GM12865 (cell line): ENCODE results near the gene PYHIN1.

Experiments
- DNase-seq: peaks from one replicate; pipeline ENCODE4 v3.0.0; 2010; ENCODE audit warnings: low read depth
- H3K4me3 ChIP-seq: 2 replicates; pipeline ENCODE4 v1.5.1; 2011; ENCODE audit warnings: mild to moderate bottlenecking, low read depth, low read length, control low read depth
- TF ChIP-seq, protein P1 (sequence below): IDR thresholded peaks from 2 replicates; pipeline ENCODE4 v1.5.1; 2011; ENCODE audit warnings: low read length, control low read depth, low read depth, inconsistent platforms; ENCODE audit not compliant: insufficient read depth; ENCODE audit errors: missing control alignments

Gene PYHIN1

DNA sequence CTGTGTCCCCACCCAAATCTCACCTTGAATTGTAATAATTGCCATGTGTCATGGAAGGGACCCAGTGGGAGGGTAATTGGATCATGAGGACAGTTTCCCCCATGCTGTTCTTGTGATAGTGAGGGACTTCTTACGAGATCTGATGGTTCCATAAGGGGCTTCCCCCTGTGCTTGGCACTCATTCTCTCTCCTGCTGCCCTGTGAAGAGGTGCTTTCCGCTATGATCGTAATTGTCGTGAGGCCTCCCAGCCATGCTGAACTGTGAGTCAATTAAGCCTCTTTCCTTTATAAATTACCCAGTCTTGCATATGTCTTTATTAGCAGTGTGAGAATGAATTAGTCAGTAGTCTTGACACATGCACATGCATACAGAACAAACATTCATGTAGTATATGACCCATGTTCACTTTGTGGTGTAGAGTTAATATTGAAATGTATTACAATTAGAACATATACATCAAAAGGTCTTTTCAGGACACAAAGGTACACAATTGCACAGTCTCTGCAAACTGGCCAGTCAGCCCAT, 61.5 kb downstream of the PYHIN1 start:
- TF ChIP-seq, protein P1, sequence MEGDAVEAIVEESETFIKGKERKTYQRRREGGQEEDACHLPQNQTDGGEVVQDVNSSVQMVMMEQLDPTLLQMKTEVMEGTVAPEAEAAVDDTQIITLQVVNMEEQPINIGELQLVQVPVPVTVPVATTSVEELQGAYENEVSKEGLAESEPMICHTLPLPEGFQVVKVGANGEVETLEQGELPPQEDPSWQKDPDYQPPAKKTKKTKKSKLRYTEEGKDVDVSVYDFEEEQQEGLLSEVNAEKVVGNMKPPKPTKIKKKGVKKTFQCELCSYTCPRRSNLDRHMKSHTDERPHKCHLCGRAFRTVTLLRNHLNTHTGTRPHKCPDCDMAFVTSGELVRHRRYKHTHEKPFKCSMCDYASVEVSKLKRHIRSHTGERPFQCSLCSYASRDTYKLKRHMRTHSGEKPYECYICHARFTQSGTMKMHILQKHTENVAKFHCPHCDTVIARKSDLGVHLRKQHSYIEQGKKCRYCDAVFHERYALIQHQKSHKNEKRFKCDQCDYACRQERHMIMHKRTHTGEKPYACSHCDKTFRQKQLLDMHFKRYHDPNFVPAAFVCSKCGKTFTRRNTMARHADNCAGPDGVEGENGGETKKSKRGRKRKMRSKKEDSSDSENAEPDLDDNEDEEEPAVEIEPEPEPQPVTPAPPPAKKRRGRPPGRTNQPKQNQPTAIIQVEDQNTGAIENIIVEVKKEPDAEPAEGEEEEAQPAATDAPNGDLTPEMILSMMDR = no peak
- H3K4me3 ChIP-seq = no peak overlapping the region
- DNase-seq = no peak

DNA sequence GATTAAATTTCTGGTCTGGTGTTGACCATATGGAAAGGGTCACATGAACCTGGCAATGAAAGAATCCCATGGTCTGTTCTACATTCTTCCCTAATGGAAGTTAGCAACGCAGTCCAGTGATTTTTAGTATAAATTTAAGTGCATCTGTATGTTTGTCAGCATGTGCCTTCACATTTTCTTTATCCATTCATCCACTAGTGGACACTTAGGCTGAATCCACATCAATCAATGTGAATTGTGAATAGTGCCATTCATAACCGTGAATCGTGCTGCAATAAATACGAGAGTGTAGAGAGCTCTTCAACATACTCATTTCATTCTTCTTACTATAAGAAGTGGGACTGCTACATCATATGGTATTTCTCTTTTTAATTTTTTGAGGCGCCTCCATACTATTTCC, 65.6 kb downstream of the PYHIN1 start:
- no peak for DNase-seq
- no peak overlapping the region for H3K4me3 ChIP-seq
- TF ChIP-seq, protein P1 = no peak

DNA sequence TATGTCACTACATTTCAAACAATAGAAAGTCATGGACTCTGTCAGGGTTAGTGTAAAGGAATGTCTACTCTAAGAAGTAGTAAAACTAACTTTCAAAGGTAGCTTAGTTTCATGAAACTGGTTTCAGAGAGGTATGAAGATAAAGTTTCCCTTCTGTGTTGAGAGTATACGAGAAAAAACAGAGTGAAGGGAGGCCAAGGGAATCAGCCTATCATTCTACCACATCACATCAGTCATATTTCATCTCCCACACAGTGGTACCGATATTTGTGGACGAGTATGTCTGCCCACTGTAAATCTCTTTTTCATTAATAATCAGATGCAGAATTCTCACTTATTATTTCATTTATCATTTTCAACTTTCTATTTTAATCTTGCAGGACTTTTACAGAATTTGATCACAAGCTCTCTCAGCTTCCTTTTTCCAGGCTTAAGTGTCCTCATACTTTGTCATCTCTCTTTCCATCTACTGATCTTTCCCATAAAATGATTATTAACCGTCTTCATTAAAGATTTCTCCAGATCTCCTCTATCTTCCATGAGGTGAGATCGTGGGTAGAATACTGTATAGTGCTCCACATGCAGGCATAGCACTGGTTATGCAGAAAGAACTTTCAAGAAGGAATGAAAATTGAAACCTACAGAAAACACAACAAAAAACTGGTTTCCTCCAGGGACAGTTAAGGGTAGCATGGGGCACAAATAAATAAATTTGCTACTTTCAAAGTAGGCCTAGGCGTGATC, 66.9 kb downstream of the PYHIN1 start:
- TF ChIP-seq, protein P1 = no peak
- no peak for DNase-seq
- H3K4me3 ChIP-seq = no peak overlapping the region

DNA sequence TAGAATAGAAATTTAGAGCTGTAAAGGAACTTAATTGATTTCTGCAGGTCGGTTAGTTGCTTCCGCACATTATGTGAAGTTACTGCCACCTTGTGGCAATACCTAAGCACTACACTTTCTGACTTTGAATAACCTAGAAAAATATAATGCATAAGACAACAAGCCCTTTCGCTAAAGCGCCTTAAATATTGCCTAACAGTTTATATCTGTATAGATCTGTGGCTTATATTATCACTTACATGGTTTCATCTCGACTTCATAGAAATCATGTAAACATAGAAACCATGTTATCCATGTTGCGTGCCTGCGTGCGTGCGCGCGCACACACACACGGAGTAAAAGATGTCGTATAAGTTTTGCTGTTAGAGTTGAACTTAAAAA, 67.4 kb downstream of the PYHIN1 start:
- TF ChIP-seq, protein P1 = peak; percentile 64
- H3K4me3 ChIP-seq = no peak overlapping the region
- peak; percentile 82 for DNase-seq

DNA sequence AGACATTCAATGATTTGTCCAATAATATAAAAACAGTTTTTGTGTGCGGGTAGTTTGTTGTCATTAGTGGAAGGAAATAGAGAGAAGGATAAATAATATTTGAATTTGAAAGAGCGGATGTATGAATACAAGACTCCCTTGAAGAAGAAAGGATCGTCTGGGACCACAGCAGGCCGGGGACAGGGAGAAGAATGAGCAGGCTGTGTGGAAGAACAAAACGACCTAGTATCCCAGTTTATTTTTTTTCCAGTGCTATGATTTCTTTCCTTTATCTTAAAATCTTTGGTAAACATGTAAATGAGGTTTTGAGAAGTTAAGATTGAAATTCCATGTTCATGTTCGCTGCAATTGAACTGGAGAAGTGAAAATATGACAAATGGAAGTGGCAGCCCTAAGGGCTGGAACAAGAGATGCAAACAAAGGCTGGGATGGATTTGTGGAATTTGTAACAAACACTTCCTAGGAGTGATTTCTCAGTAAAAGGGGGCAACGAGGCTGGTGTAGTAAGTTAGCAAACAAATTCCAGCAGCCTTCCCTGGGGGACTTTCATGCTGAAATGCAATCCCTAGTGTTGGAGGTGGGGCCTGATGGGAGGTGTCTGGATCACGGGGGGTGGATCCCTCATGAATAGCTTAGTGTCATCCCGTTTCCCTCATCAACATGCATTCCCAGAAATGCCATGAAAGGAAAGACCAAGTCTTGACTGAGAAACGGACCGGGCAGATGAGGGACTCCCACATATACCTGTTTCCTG, 68.1 kb downstream of the PYHIN1 start:
- H3K4me3 ChIP-seq = no peak overlapping the region
- no peak for DNase-seq
- TF ChIP-seq, protein P1 = no peak

DNA sequence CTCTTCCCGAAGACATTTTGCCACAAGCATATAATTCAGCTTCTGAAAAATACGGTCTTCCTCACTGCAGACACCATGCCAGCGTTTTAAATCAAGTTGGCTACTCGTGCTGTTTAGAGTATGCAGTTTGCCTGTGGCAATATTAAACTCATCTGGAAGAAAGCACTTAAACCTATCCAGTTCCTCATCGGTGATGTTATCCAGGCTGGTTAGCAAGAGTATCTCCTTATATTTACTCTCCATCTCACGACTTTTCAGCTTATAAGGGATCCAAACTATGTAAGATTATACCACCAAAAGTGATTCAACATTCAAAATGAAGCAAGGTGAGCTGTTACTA, 68.7 kb downstream of the PYHIN1 start:
- TF ChIP-seq, protein P1 = no peak
- DNase-seq = no peak
- H3K4me3 ChIP-seq = no peak overlapping the region
